Upper lobe of left lung (tissue), 4 donors: Measurements from ENCODE around the gene NSD2.

ENCODE experiments used
- POLR2A ChIP-seq, 4 donors: fragments of 450-650 bp; IDR thresholded peaks; one replicate each; pipeline ENCODE4 v1.5.1; 2016 to 2017; ENCODE audit warnings: antibody characterized with exemption in 4 of 4, mild to moderate bottlenecking in 2 of 4
- TF ChIP-seq, protein P1 (sequence below), 6 experiments: fragments of 450-650 bp in 4 of 6; fragments of 200-600 bp in 2 of 6; sonication (generic) in 2 of 6; IDR thresholded peaks; one replicate each; pipeline ENCODE4 v1.5.1; 2016 to 2019; ENCODE audit warnings: antibody characterized with exemption in 6 of 6

DNA sequence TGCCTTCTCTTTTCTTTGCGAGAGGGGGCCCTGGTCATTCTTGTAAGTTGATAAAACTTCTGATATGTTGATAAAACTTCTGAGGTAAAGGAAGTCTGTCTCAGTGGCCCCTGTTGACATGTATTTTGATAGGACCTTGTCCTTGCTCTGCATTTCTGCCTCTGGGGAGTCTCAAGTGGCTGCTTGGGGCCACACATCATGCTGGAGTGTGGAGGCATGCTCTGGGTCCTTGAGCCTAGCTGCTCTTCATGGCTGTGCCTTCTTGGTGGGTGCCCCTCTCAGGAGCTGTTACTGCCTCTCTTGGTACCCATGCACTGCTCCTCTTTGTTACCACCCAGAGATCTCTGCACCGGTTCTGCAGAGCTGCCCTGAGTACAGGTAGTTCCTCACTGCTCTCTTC is 14.2 kb downstream of the NSD2 start:
- TF ChIP-seq, protein P1, sequence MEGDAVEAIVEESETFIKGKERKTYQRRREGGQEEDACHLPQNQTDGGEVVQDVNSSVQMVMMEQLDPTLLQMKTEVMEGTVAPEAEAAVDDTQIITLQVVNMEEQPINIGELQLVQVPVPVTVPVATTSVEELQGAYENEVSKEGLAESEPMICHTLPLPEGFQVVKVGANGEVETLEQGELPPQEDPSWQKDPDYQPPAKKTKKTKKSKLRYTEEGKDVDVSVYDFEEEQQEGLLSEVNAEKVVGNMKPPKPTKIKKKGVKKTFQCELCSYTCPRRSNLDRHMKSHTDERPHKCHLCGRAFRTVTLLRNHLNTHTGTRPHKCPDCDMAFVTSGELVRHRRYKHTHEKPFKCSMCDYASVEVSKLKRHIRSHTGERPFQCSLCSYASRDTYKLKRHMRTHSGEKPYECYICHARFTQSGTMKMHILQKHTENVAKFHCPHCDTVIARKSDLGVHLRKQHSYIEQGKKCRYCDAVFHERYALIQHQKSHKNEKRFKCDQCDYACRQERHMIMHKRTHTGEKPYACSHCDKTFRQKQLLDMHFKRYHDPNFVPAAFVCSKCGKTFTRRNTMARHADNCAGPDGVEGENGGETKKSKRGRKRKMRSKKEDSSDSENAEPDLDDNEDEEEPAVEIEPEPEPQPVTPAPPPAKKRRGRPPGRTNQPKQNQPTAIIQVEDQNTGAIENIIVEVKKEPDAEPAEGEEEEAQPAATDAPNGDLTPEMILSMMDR (IDR thresholded peaks at IDR 0.05), result no peak
- no peak for TF ChIP-seq POLR2A (IDR thresholded peaks at IDR 0.05)
